Loucy (cell line): ENCODE measurements around the gene NBEAL2.

Source experiments
- CTCF ChIP-seq: fragments of 200-600 bp; sonication (generic); conservative IDR thresholded peaks from 2 replicates; pipeline ENCODE4 v1.5.1; 2014; ENCODE audit warnings: mild to moderate bottlenecking, antibody characterized with exemption, low read length
- EZH2phosphoT487 ChIP-seq: fragments of 200-600 bp; IDR thresholded peaks from 2 replicates; pipeline ENCODE4 v1.6.1; 2018; ENCODE audit warnings: antibody characterized with exemption, mild to moderate bottlenecking, moderate library complexity, borderline replicate concordance

- TF ChIP-seq CTCF (no peak), EZH2phosphoT487 (no peak)
These were observed 17.0 kb upstream of the NBEAL2 start for GRCh38 chr3:46962427-46962826.
